HepG2 (cell line): ENCODE data around the gene SLIT3. TPM values are rescaled to one million over a fixed set of nuclear protein-coding genes. Genes with fewer than 3 reads are reported as not detected.

ENCODE experiments used
- ATAC-seq: fragments of 200-7000 bp; cut with Tn5 transposase; 3 replicates; pipeline ENCODE4 v1.9.1; 2020; ENCODE audit warnings: mild to moderate bottlenecking, moderate library complexity
- BruUV-seq: library from RNA; stranded (reverse); fragments of 400-500 nt; replicated peaks from 2 replicates; lab custom pipeline; 2021; lab: Mats Ljungman, UMichigan
- CTCF ChIA-PET: fragments of 300-600 bp; formaldehyde crosslinking; extraction: SDS; loops from one replicate; lab custom pipeline; 2021; ENCODE audit warnings: low total read pairs, inconsistent platforms, low intra/inter-chr PET ratio; lab: Yijun Ruan, JAX
- POLR2A ChIA-PET: fragments of 350-600 bp; sonication (Branson Sonifier 250); formaldehyde crosslinking; loops from one replicate; lab custom pipeline; 2020; ENCODE audit warnings: antibody characterized with exemption, inconsistent platforms; lab: Yijun Ruan, JAX
- DNase-seq: peaks from one replicate; pipeline ENCODE4 v3.0.0-alpha.2; 2015; ENCODE audit warnings: low spot score
- FAIRE-seq: peaks from 3 replicates; lab custom pipeline; 2011; peaks lifted over from hg19 to GRCh38; lab: Jason Lieb, UNC
- H2AFZ ChIP-seq: one replicate; pipeline ENCODE4 v1.6.1; 2011; ENCODE audit warnings: low read length, inconsistent platforms
- H3K27ac ChIP-seq: fragments of 300-600 bp; 3 replicates; pipeline ENCODE4 v1.8.0; 2011; ENCODE audit warnings: mixed run types, mild to moderate bottlenecking, mixed read lengths, low read length, inconsistent platforms; ENCODE audit not compliant: insufficient read depth; ENCODE audit errors: extremely low read length
- H3K27me3 ChIP-seq, 2 experiments: fragments of 200-600 bp in 1 of 2; 2 replicates in 1 of 2; 3 replicates in 1 of 2; pipeline versions ENCODE4 v1.6.0 to v1.8.0; 2011; ENCODE audit warnings: low read length in 2 of 2, mild to moderate bottlenecking in 2 of 2, moderate library complexity in 2 of 2, inconsistent platforms in 1 of 2; ENCODE audit not compliant: insufficient read depth in 2 of 2, control insufficient read depth in 1 of 2
- H3K36me3 ChIP-seq, 2 experiments: fragments of 200-600 bp in 1 of 2; replicated peaks in 1 of 2; 2 replicates in 1 of 2; 3 replicates in 1 of 2; pipeline versions ENCODE4 v1.5.1 to v1.8.0; 2011; ENCODE audit warnings: low read length in 2 of 2, inconsistent platforms in 1 of 2; ENCODE audit not compliant: insufficient read depth in 2 of 2, control insufficient read depth in 1 of 2
- H3K4me1 ChIP-seq: 2 replicates; pipeline ENCODE4 v1.5.1; 2012; ENCODE audit warnings: low read length, inconsistent platforms; ENCODE audit not compliant: insufficient read depth
- H3K4me2 ChIP-seq: 2 replicates; pipeline ENCODE4 v1.6.0; 2011; ENCODE audit warnings: low read depth, low read length, inconsistent platforms
- H3K4me3 ChIP-seq, 3 experiments: fragments of 200-600 bp in 1 of 3; sonication (generic), shearing (Covaris generic) in 1 of 3; replicated peaks in 1 of 3; 2 replicates each; pipeline ENCODE4 v1.5.1; 2011 to 2016; ENCODE audit warnings: low read length in 3 of 3, inconsistent platforms in 2 of 3, low read depth in 2 of 3, mild to moderate bottlenecking in 2 of 3, control low read depth in 1 of 3, mixed read lengths in 1 of 3; ENCODE audit not compliant: insufficient read depth in 1 of 3
- H3K79me2 ChIP-seq: one replicate; pipeline ENCODE4 v1.6.1; 2011; ENCODE audit warnings: low read length, inconsistent platforms; ENCODE audit not compliant: insufficient read depth
- H3K9ac ChIP-seq: 2 replicates; pipeline ENCODE4 v1.6.0; 2011; ENCODE audit warnings: mild to moderate bottlenecking, low read depth, low read length, inconsistent platforms; ENCODE audit not compliant: insufficient read depth
- H3K9me3 ChIP-seq: 2 replicates; pipeline ENCODE4 v1.5.1; 2012; ENCODE audit warnings: mild to moderate bottlenecking, low read length
- H4K20me1 ChIP-seq: 2 replicates; pipeline ENCODE4 v1.6.0; 2011; ENCODE audit warnings: inconsistent platforms, mild to moderate bottlenecking, low read length, moderate library complexity; ENCODE audit not compliant: insufficient read depth
- HNF4A ChIP-seq: sonication (generic); formaldehyde crosslinking; IDR thresholded peaks from 2 replicates; pipeline ENCODE4 v1.4.0; 2020; ENCODE audit warnings: missing genetic modification reagents
- KAT2B ChIP-seq: fragments of 150-350 bp; IDR thresholded peaks from 2 replicates; pipeline ENCODE4 v1.6.1; 2014; ENCODE audit warnings: low read depth, low read length, borderline replicate concordance
- MYC ChIP-seq: sonication (generic); formaldehyde crosslinking; IDR thresholded peaks from 2 replicates; pipeline ENCODE4 v1.9.0; 2021; ENCODE audit warnings: missing genetic modification reagents, borderline replicate concordance
- NCOA2 ChIP-seq: sonication (generic); formaldehyde crosslinking; IDR thresholded peaks from 2 replicates; pipeline ENCODE4 v1.8.0; 2022; ENCODE audit warnings: inconsistent platforms
- PHF21A ChIP-seq: sonication (generic); formaldehyde crosslinking; IDR thresholded peaks from 2 replicates; pipeline ENCODE4 v1.5.0; 2020; ENCODE audit warnings: mild to moderate bottlenecking, missing genetic modification reagents
- TAF1 ChIP-seq: sonication (generic); formaldehyde crosslinking; IDR thresholded peaks from 2 replicates; pipeline ENCODE4 v1.4.0; 2020; ENCODE audit warnings: missing genetic modification reagents
- ZBTB1 ChIP-seq: sonication (generic); formaldehyde crosslinking; IDR thresholded peaks from 2 replicates; pipeline ENCODE4 v1.4.0; 2020; ENCODE audit warnings: missing genetic modification reagents, borderline replicate concordance
- ZNF230 ChIP-seq: sonication (generic); formaldehyde crosslinking; IDR thresholded peaks from 2 replicates; pipeline ENCODE4 v1.4.0; 2020; ENCODE audit warnings: mild to moderate bottlenecking, missing genetic modification reagents
- ZNF7 ChIP-seq: IDR thresholded peaks from 2 replicates; pipeline ENCODE4 v1.6.1; 2016; ENCODE audit warnings: missing biosample characterization, missing genetic modification reagents
- ZNF703 ChIP-seq: sonication (generic); formaldehyde crosslinking; IDR thresholded peaks from 2 replicates; pipeline ENCODE4 v1.5.1; 2020; ENCODE audit warnings: missing genetic modification reagents, mild to moderate bottlenecking, moderate library complexity, borderline replicate concordance
- WGBS: methylation state at CpG from one replicate; pipeline ENCODE4 v1.1.6; 2017; ENCODE audit warnings: low lambda C conversion rate; 5-methylcytosine and 5-hydroxymethylcytosine counted together
- in situ Hi-C: cut with HindIII; loops from 2 replicates; pipeline ENCODE4 v1.10.0; 2017; ENCODE audit warnings: low pct_unique_long_range_greater_than_20kb; ENCODE audit not compliant: extremely low pct_ligation_motif_present
- intact Hi-C: fragments of 100-400 bp; cut with micrococcal nuclease; formaldehyde crosslinking; loops from one replicate; pipeline ENCODE4 v1.10.0; 2022; ENCODE audit not compliant: unreplicated experiment
- polyA plus RNA-seq, 8 experiments: library from polyadenylated mRNA; depleted of rRNA in 3 of 8; stranded (reverse) in 7 of 8; unstranded in 1 of 8; fragments of >200 nt; fragmentation: Illumina TruSeq in 4 of 8; extraction: Trizol in 4 of 8; gene quantifications; 2 replicates each; pipeline versions ENCODE4 v1.2.1 to v1.2.3, GENCODE V29; 2011 to 2016; ENCODE audit warnings: low read depth in 4 of 8, missing spikeins in 1 of 8, mixed read lengths in 1 of 8; ENCODE audit not compliant: insufficient read depth in 1 of 8
- total RNA-seq, 5 experiments: library from RNA; depleted of rRNA; stranded (reverse); fragments of >200 nt; fragmentation: Illumina TruSeq; extraction: Trizol; gene quantifications; 2 replicates each; pipeline ENCODE4 v1.2.3, GENCODE V29; 2016; ENCODE audit warnings: low read depth in 1 of 5
- TF ChIP-seq, protein P1 (sequence below): sonication (generic); formaldehyde crosslinking; conservative IDR thresholded peaks from 2 replicates; pipeline ENCODE4 v1.4.0; 2020; ENCODE audit warnings: missing genetic modification reagents
- TF ChIP-seq, protein P2 (sequence below): sonication (generic); formaldehyde crosslinking; IDR thresholded peaks from 2 replicates; pipeline ENCODE4 v1.4.0; 2020; ENCODE audit warnings: missing genetic modification reagents, borderline replicate concordance
- TF ChIP-seq, protein P3 (sequence below): IDR thresholded peaks from 2 replicates; pipeline ENCODE4 v1.6.1; 2016; ENCODE audit warnings: low read depth

The SLIT3 gene
- total and polyA plus RNA-seq, 2 of the 13 experiments (the other 11 are each of a cell fraction or from before 2014, with no cell fraction given), result not detected

DNA sequence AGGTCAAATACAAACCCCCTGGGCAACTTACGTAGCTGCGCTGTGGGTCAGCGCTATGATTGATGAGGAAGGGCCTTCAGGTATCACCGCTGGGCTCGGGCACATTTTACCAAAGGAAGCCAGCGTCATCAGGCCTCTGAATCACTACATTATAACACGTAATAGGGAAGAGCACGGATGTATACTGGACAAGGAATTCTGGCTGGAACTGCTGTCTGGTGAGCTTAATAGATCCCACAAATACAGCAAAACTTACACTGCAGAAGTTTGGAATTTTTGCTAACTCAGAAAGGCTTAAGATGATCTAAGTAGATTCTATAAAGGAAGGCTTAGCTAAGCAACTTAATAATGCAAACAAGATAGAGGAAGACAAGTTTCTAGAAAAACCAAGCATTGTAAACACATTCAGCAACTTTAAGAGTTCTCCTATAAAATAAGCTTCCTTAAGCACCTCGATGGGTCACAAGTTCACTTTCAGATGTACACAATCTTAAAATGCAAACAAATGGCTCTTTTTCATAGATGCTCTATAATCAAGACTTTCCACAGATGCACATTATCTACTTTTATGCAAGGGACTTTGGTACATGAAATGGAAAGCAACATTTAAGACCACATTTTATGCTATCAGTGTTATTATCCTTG lies 361.7 kb downstream of the SLIT3 start:
- Histone ChIP-seq H3K79me2 (no peaks in the 10 kb centered on the region), H3K4me3 (no peak overlapping the region), H3K36me3 (no peaks in the 10 kb centered on the region), H3K4me1 (no peaks in the 10 kb centered on the region), H3K4me2 (no peak overlapping the region), H3K27me3 (peaks cover 0 to 9% of the 10 kb centered on the region in 2 experiments; a peak in 2 of 5 replicates), H3K9ac (no peak overlapping the region), H4K20me1 (no peaks in the 10 kb centered on the region), H3K27ac (no peak overlapping the region), H3K9me3 (no peaks in the 10 kb centered on the region), H2AFZ (no peak overlapping the region)
- no TSS peak for BruUV-seq
- in situ Hi-C loops, result no loop called here
- ATAC-seq, result no peak
- no peak for DNase-seq
- FAIRE-seq, result no peak
- ChIA-PET POLR2A (no interaction called here), CTCF (no interaction called here)
- intact Hi-C loops, result no loop called here
- no peak for TF ChIP-seq NCOA2
- TF ChIP-seq, protein P1, sequence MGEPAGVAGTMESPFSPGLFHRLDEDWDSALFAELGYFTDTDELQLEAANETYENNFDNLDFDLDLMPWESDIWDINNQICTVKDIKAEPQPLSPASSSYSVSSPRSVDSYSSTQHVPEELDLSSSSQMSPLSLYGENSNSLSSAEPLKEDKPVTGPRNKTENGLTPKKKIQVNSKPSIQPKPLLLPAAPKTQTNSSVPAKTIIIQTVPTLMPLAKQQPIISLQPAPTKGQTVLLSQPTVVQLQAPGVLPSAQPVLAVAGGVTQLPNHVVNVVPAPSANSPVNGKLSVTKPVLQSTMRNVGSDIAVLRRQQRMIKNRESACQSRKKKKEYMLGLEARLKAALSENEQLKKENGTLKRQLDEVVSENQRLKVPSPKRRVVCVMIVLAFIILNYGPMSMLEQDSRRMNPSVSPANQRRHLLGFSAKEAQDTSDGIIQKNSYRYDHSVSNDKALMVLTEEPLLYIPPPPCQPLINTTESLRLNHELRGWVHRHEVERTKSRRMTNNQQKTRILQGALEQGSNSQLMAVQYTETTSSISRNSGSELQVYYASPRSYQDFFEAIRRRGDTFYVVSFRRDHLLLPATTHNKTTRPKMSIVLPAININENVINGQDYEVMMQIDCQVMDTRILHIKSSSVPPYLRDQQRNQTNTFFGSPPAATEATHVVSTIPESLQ, result no peak
- TF ChIP-seq TAF1 (CRISPR knock-in tag), result no peak
- TF ChIP-seq KAT2B, result no peak
- no peak for TF ChIP-seq PHF21A
- TF ChIP-seq, protein P2, sequence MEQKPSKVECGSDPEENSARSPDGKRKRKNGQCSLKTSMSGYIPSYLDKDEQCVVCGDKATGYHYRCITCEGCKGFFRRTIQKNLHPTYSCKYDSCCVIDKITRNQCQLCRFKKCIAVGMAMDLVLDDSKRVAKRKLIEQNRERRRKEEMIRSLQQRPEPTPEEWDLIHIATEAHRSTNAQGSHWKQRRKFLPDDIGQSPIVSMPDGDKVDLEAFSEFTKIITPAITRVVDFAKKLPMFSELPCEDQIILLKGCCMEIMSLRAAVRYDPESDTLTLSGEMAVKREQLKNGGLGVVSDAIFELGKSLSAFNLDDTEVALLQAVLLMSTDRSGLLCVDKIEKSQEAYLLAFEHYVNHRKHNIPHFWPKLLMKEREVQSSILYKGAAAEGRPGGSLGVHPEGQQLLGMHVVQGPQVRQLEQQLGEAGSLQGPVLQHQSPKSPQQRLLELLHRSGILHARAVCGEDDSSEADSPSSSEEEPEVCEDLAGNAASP, result no peak
- TF ChIP-seq, protein P3, sequence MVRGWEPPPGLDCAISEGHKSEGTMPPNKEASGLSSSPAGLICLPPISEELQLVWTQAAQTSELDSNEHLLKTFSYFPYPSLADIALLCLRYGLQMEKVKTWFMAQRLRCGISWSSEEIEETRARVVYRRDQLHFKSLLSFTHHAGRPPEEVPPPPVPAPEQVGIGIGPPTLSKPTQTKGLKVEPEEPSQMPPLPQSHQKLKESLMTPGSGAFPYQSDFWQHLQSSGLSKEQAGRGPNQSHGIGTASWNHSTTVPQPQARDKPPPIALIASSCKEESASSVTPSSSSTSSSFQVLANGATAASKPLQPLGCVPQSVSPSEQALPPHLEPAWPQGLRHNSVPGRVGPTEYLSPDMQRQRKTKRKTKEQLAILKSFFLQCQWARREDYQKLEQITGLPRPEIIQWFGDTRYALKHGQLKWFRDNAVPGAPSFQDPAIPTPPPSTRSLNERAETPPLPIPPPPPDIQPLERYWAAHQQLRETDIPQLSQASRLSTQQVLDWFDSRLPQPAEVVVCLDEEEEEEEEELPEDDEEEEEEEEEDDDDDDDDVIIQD (CRISPR knock-in tag), result no peak
- TF ChIP-seq ZNF230 (CRISPR knock-in tag), result no peak
- no peak for TF ChIP-seq ZBTB1 (CRISPR knock-in tag)
- TF ChIP-seq ZNF7, result no peak
- no peak for TF ChIP-seq HNF4A
- no peak for TF ChIP-seq ZNF703 (CRISPR knock-in tag)
- TF ChIP-seq MYC (CRISPR knock-in tag), result no peak
- WGBS, result 7% methylated on average over 8 of the region's 9 CpGs
